Activated CD8-positive, alpha-beta T cell treated with anti-CD3 and anti-CD28 coated beads for 36 hours (primary cell): ENCODE results near the gene TAAR5. TPM values are rescaled to one million over a fixed set of nuclear protein-coding genes. Genes with fewer than 3 reads are reported as not detected.

ENCODE experiments used
- ATAC-seq: fragments of 200-7000 bp; cut with Tn5 transposase; one replicate; pipeline ENCODE4 v1.10.0; 2021; ENCODE audit warnings: mild to moderate bottlenecking, moderate library complexity
- CTCF ChIA-PET: fragments of 350-600 bp; sonication (Branson Sonifier 250); formaldehyde crosslinking; loops from one replicate; lab custom pipeline; 2021; ENCODE audit warnings: antibody characterized with exemption; lab: Charles Lee
- POLR2A ChIA-PET: fragments of 350-600 bp; sonication (Branson Sonifier 250); formaldehyde crosslinking; loops from one replicate; lab custom pipeline; 2021; ENCODE audit warnings: antibody characterized with exemption; lab: Charles Lee
- DNase-seq: peaks from one replicate; pipeline ENCODE4 v3.0.0-alpha.2; 2020
- H3K27ac Mint-ChIP-seq: one replicate; pipeline ENCODE4 v1.8.0; 2021; ENCODE audit warnings: mild to moderate bottlenecking, mixed read lengths
- H3K27me3 Mint-ChIP-seq: one replicate; pipeline ENCODE4 v1.8.0; 2021; ENCODE audit warnings: mixed read lengths
- H3K36me3 Mint-ChIP-seq: one replicate; pipeline ENCODE4 v1.8.0; 2021; ENCODE audit warnings: low read depth, mixed read lengths
- H3K4me1 Mint-ChIP-seq: one replicate; pipeline ENCODE4 v1.8.0; 2021; ENCODE audit warnings: low read depth, mixed read lengths
- H3K4me3 Mint-ChIP-seq: one replicate; pipeline ENCODE4 v1.8.0; 2021; ENCODE audit warnings: mild to moderate bottlenecking, moderate library complexity, mixed read lengths
- H3K9me3 Mint-ChIP-seq: one replicate; pipeline ENCODE4 v1.8.0; 2021; ENCODE audit warnings: mixed read lengths
- CTCF ChIP-seq: fragments of 200-600 bp; IDR thresholded peaks from one replicate; pipeline ENCODE4 v1.8.0; 2022; ENCODE audit warnings: antibody characterized with exemption, mild to moderate bottlenecking
- intact Hi-C: fragments of 100-400 bp; cut with micrococcal nuclease; formaldehyde crosslinking; loops from one replicate; pipeline ENCODE4 v1.10.0; 2022
- total RNA-seq, 2 experiments: library from RNA; stranded (reverse); gene quantifications; one replicate each; pipeline ENCODE4 v1.2.3, GENCODE V29; 2021

Gene TAAR5
- total RNA-seq, 2 experiments from 2014 or later: not detected

GRCh38 chr6:132544826-132545225 lies 44.7 kb downstream of the TAAR5 start:
- DNase-seq: no peak
- H3K36me3 Mint-ChIP-seq: no peaks in the 10 kb centered on the region
- H3K4me3 Mint-ChIP-seq: no peak overlapping the region
- no peaks in the 10 kb centered on the region for H3K9me3 Mint-ChIP-seq
- CTCF ChIA-PET: interaction anchor here (1.4 to 2.1 kb wide), 3 partner anchors 11 to 265 kb away, joined by 4 to 10 read pairs (median 4); no protein-coding TSS in a partner anchor
- intact Hi-C loops: no loop called here
- no peak for ATAC-seq
- no peak for TF ChIP-seq CTCF
- no peaks in the 10 kb centered on the region for H3K4me1 Mint-ChIP-seq
- H3K27ac Mint-ChIP-seq: no peak overlapping the region
- POLR2A ChIA-PET: no interaction called here
- H3K27me3 Mint-ChIP-seq: peaks cover 14% of the 10 kb centered on the region

Other genes starting within 250 kb of the TAAR5 start
- not detected for gene MOXD1, start 188.3 kb downstream of the TAAR5 start, total RNA-seq
- gene STX7, start 76.6 kb downstream of the TAAR5 start, total RNA-seq: 10 to 100 TPM; 11.8 to 15.1 TPM
- gene TAAR9, start 51.5 kb downstream of the TAAR5 start, total RNA-seq: not detected
- gene TAAR8, start 37.1 kb downstream of the TAAR5 start, total RNA-seq: not detected
- gene TAAR6, start 19.4 kb downstream of the TAAR5 start, total RNA-seq: not detected
- gene TAAR2, start 34.5 kb upstream of the TAAR5 start, total RNA-seq: not detected
- not detected for gene TAAR1, start 69.4 kb upstream of the TAAR5 start, total RNA-seq
- gene VNN1, start 124.3 kb upstream of the TAAR5 start, total RNA-seq: not detected
- 10 to 100 TPM; 10.5 to 11.7 TPM for gene VNN2, start 168.2 kb upstream of the TAAR5 start, total RNA-seq
- 1 to 10 TPM; 7.0 to 8.5 TPM for gene SLC18B1, start 208.9 kb upstream of the TAAR5 start, total RNA-seq
- gene RPS12, start 224.8 kb upstream of the TAAR5 start, total RNA-seq: 1,000 to 10,000 TPM; 2,058 to 2,107 TPM